Fibroblast of gingiva (primary cell): ENCODE data around the gene CROCC2.

Experiments used
- DNase-seq: peaks from one replicate; pipeline ENCODE4 v3.0.0-alpha.2; 2011; ENCODE audit warnings: low read depth

Gene CROCC2

DNA sequence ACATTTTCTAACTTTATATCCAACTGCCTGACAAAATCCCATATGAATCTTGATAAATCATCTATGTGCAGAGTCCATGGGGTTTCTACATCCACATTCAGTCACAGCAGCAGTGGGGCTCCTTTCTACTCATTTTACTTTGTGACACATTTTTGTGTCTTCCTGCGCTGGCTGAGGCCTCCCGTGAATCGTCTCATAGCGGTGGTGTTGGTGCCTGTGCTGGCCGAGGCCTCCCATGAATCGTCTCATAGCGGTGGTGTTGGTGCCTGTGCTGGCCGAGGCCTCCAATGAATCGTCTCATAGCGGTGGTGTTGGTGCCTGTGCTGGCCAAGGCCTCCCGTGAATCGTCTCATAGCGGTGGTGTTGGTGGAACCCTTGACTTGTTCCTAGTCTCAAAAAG lies 109.3 kb downstream of the CROCC2 start:
- DNase-seq: no peak

DNA sequence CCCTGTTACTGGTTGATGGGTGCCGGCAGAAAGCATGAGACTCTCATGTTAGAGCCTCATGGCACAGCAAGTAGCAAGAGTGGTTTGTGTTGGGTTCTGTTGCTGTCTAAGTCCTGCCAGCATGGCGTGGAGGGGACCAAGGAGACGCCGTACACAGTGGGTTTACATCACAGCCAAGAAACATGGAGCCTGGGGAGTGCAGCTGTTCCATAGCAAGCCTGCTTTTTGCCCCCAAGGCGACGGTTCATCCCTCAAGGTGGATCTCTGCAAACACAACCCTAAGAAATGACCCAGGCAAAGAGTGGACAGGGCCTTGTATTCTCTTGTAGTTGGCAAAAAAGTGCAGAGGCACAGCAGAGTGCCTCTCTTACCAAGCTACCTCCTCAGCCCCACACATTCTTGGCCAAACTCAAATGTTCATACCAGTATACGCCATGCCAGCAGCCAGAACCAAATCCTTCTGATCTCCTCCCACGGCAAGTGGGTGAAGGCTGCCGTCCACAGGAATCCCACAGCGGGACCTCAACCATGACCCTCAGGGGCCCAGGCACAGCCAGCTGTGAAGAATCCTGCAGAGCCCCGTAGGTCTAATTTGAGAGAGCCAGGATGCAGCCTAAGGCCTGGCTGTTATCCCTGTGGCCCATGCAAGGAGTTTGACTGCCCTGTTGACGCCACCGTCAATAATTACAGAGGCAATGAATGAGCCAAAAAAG lies 111.2 kb downstream of the CROCC2 start:
- DNase-seq: no peak

- DNase-seq: no peak
Observed at GRCh38 chr2:241018051-241018891, 112.1 kb downstream of the CROCC2 start.

- no peak for DNase-seq
Observed at GRCh38 chr2:241019441-241020139, 113.5 kb downstream of the CROCC2 start.

DNA sequence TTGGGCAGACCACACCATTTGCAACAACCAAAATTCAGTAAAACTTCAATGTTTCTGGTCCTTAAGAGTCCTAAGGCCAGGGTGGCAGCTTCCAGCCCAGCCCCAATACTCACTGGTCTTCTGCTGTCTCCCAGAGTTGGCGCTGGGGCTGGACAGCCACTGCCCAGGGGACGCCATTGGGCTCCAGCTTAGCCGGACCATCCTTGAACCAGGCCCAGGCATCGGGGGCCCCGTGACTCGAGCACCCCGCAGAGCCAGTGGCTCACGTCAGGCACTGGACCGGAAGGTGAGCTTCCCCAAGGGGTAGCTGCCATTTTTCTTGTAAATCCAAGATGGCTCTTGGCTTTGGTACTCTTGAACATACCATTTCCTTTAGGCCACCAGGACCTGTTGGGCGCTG lies 114.1 kb downstream of the CROCC2 start:
- no peak for DNase-seq

GRCh38 chr2:241020629-241021190 lies 114.6 kb downstream of the CROCC2 start:
- no peak for DNase-seq

DNA sequence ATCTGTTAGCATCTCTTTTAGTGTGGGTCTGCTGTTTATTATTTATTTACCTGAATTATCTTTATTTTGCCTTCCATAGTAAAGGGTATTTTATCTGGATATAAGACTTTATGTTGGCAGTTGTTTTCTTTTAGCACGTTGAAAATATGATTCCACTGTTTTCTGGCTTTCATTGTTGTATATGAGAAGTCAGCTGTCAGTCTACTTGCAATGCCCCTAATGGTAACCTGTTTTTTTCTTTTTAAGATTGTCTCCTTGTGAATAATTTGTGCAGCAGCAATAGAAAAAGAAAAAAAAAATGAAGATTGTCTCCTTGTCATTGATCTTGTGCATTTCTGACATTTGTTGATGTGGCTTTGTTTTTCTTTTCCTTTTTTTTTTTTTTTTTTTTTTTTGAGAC lies 119.5 kb downstream of the CROCC2 start:
- DNase-seq: peak; percentile 0

DNA sequence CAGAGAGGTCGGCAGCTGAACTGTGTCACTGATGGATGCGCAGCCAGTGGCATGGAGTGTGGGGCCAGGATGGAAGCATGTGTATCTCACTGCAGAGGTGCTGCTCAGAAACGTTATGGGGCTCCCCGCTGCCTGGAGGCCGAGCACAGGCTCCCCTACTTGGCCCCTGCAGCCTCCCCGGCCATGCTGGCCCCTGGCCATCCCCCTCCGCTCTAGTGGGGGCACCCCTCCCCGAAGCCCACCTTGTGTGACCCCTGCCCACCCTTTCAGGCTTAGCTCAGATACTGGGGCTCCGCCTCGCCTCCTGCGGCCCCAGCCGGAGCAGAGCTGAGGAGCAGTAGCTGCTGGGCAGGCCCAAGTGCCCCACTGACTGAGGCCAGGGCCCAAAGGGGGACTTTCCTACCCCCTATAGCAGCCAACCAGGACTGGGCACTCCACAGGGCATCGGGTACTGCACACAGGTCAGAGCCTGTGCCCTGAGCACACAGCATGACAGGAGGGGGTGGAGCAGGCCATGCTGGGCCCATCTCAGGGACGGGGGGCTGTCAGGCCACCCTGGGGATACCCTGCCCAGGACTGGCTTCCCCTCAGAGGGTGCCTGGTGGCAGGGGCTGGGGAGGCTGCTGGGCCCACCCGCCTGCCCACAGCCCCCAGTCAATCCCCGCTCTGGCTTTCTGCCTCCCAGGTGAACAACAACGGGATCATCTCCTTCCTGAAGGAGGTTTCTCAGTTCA lies 123.6 kb downstream of the CROCC2 start:
- DNase-seq: no peak

GRCh38 chr2:241030333-241030680 lies 124.2 kb downstream of the CROCC2 start:
- DNase-seq: no peak

DNA sequence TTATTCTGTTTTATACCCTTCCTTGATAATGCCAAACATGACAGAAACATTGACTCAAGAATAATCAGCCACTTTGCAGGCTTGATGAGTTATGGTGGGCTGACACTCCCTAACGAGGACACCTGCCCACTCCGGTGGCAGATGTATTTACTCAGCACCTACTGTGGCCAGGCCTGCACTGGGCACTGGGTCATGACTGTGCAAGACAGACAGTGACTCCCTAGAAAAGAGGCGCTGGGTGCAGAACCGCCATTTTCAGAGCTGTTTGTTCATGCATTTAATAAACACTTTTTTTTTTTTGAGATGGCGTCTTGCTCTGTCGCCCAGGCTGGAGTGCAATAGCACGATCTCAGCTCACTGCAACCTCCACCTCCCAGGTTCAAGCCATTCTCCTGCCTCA lies 124.7 kb downstream of the CROCC2 start:
- no peak for DNase-seq

DNA sequence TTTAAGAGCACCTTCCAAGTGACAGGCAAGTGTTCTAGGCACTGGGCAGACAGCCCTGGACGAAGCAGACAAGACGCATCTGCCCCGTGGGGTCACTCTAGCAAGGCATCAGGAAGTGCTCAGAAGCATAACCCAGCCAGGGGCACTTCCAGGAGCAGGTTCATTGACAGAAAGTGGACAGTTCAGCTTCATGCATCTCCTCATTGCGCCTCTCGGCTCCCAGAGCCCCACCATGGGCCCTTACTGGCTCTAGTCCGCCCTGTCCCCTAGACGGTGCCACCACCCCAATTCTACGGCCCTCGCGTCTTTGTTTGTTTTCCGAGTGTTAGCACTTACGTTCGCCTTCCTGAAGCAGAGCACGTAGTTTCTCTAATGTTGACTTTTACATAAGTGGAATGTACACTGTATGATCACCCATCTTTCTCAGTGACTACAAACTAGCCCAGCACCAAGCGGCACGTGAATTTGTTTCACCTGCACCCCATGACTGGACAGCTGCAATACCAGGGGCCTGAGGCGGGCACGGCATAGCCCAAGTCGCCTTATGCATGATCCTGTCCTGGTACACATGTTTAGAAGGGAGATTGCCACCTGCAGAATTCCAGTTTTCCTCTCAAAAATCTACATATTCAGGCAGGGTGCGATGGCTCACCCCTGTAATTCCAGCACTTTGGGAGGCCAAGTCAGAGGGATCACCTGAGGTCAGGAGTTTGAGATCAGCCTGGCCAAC lies 125.5 kb downstream of the CROCC2 start:
- DNase-seq: no peak

- no peak for DNase-seq
Observed at GRCh38 chr2:241033336-241033987, 127.3 kb downstream of the CROCC2 start.

DNA sequence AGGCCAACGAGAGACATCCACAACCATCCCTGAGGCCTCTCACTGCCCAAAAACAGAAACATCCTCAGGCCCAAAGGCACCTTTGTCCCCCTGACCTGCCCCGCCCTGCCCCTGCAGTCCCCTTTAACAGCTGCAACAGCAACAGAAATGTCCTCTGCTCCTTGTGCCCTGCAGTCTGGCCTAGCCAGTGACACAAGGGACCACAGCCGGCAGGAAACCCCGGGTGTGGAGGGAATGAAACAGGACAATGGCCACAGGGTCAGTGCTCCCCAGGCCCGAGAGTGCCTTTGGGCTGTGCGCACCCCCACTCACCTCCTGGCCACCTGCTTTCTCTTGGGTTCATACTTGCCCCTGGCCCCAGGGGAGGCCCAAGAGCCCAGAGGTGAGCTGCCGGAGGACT lies 127.9 kb downstream of the CROCC2 start:
- no peak for DNase-seq

DNA sequence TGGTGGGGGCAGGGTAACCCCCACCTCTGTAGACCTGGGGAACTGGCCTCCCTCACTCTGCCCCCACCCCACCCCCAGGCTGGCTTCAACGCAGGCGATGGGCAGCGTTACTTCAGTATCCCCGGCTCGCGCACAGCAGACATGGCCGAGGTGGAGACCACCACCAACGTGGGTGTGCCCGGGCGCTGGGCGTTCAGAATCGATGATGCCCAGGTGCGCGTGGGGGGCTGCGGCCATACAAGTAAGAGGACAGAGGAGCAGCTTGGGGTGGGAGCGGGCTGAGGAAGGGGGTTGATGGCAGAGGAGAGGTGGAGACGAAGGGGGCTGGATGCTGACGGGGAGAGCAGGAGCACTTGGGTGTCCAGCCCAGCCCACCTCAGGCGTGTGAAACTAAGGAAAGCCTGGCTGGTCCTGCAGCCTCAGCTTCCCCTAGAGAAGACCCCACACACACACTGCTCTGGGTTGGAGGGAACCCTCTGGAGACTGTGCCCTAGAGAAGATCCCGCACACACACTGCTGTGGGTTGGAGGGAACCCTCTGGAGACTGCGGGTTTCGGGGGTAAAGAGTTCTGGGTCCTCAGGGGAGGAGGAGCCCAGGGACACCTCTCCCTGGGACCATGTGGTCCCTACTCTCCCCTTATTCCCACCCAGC lies 128.5 kb downstream of the CROCC2 start:
- DNase-seq: no peak

- no peak for DNase-seq
Observed at GRCh38 chr2:241035142-241035817, 129.1 kb downstream of the CROCC2 start.

- DNase-seq: no peak
Observed at GRCh38 chr2:241035818-241036396, 129.8 kb downstream of the CROCC2 start.

DNA sequence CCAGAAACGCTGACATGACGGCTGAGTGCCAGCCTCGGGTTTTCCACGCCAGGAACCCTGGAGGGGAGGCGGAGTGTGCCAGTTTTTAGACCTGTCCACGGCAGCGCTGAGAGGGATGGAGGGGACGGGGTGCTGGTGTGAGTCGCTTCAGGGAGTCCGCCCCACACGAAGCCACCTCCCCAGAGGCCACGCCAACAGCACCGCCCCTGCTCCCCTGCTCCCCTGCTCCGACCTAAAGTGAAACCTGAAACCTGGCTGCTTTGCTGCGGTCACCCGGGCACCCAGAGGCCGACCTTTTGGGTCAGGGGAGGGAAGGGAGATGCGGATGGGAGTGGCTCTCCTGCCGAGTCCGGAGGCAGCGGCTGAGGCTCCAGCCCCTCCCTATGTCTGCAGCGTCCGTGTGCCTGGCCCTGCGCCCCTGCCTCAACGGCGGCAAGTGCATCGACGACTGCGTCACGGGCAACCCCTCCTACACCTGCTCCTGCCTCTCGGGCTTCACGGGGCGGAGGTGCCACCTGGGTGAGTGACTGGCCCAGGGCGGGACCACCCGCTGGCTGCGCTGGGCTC lies 130.3 kb downstream of the CROCC2 start:
- DNase-seq: no peak

DNA sequence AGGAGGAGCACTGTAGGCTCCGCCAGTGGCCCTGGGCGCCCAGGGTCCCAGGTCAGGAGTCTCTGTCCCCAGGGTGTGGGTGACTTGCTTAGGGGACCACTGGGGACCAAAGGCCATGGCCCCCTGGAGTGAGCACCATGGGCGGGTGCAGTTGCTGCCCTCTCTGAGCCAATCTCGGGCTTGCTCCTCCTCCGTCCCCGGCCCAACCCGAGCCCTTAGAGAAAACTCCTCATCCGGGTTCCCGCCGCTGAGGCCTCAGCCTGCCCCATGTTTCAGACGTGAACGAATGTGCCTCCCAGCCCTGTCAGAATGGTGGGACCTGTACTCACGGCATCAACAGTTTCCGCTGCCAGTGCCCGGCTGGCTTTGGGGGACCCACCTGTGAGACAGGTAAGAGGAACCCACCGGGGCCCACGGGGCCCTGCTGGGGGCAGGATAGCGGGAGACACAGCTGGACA lies 130.9 kb downstream of the CROCC2 start:
- no peak for DNase-seq

DNA sequence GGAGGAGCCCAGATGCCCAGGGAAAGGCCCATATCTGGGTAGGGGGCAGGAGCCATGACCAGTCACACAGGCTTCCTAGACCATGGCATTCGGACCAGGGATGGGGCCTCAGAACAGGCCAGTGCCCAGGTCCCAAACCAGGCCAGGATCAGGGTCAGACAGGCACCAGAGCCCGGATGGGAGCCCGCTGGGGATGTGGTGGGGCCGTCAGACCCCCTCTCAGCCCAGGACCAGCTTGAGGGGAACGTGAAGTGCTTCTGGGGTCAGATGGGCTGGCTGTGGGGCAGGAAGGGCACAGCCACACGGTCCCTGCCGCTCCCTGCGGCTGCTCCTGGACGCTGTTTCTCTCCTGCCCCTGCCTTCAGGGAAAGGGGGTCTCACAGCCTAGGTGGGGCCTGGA lies 131.4 kb downstream of the CROCC2 start:
- DNase-seq: no peak
